SK-N-SH treated with all-trans-retinoic acid at 6 μM for 48 hours (cell line): ENCODE data around the gene SH3TC2.

ENCODE experiments used
- ARNTL ChIP-seq: fragments of 450-650 bp; formaldehyde crosslinking; IDR thresholded peaks from 2 replicates; pipeline ENCODE4 v1.5.0; 2020; ENCODE audit warnings: low read depth, mild to moderate bottlenecking, moderate library complexity, borderline replicate concordance
- RARB ChIP-seq: fragments of 250-450 bp; sonication (Bioruptor Pico); IDR thresholded peaks from 2 replicates; pipeline ENCODE4 v1.8.0; 2021; ENCODE audit warnings: mild to moderate bottlenecking, moderate library complexity
- ZNF70 ChIP-seq: fragments of 450-650 bp; formaldehyde crosslinking; IDR thresholded peaks from 2 replicates; pipeline ENCODE4 v1.5.0; 2020; ENCODE audit warnings: mild to moderate bottlenecking, moderate library complexity

DNA sequence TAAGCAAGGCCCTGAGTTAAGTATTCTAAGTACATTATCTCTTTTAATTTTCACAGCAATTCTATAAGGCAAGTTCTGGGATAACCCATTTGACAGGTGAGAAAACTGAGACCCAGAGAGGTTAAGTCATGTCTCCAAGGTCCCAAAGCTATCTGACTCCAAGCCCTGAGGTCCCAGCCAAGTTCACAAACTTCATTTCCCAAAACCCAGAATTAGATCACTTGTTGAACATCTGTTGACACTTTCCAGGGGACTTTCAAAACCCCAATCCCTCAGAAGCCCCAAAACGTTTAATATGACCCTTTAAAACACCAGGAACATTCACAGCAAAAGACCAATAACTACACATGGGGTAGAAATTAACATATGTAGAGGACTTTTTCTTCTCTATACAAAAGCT lies 72.0 kb downstream of the SH3TC2 start:
- TF ChIP-seq ZNF70 (CRISPR knock-in tag), result no peak
- no peak for TF ChIP-seq ARNTL (CRISPR knock-in tag)
- no peak for TF ChIP-seq RARB
